Kidney (tissue), 14 donors: ENCODE measurements around the gene AP3B2. TPM values are rescaled to one million over a fixed set of nuclear protein-coding genes. Genes with fewer than 3 reads are reported as not detected.

Experiments used
- DNase-seq, 5 donors: peaks; one replicate each; pipeline ENCODE4 v3.0.0-alpha.2; 2013 to 2020
- FAIRE-seq: peaks from 2 replicates; lab custom pipeline; 2012; peaks lifted over from hg19 to GRCh38; lab: Jason Lieb, UNC
- H3K27ac ChIP-seq, 2 donors: one replicate each; pipeline ENCODE4 v1.7.0; 2013; ENCODE audit warnings: low read depth in 2 of 2, low read length in 2 of 2, inconsistent platforms in 1 of 2
- H3K27me3 ChIP-seq: one replicate; pipeline ENCODE4 v1.7.1; 2013; ENCODE audit warnings: low read length, inconsistent platforms; ENCODE audit not compliant: control insufficient read depth, insufficient read depth
- H3K36me3 ChIP-seq, 3 donors: one replicate each; pipeline versions ENCODE4 v1.7.0 to v1.7.1; 2013; ENCODE audit warnings: low read length in 3 of 3, control low read depth in 1 of 3, inconsistent platforms in 1 of 3; ENCODE audit not compliant: insufficient read depth in 3 of 3, control insufficient read depth in 2 of 3
- H3K4me1 ChIP-seq, 3 donors: one replicate each; pipeline versions ENCODE4 v1.7.0 to v1.7.1; 2013; ENCODE audit warnings: low read length in 3 of 3, inconsistent platforms in 1 of 3, low read depth in 1 of 3; ENCODE audit not compliant: control insufficient read depth in 2 of 3, insufficient read depth in 2 of 3
- H3K4me3 ChIP-seq, 3 donors: one replicate each; pipeline versions ENCODE4 v1.7.0 to v1.8.1; 2013; ENCODE audit warnings: low read length in 3 of 3, control low read depth in 1 of 3, inconsistent platforms in 1 of 3
- H3K9ac ChIP-seq, 3 donors: one replicate each; pipeline versions ENCODE4 v1.7.0 to v1.7.1; 2013; ENCODE audit warnings: low read length in 3 of 3, control low read depth in 1 of 3, inconsistent platforms in 1 of 3
- H3K9me3 ChIP-seq, 3 donors: one replicate each; pipeline versions ENCODE4 v1.7.0 to v1.7.1; 2013; ENCODE audit warnings: low read length in 3 of 3, control low read depth in 1 of 3, inconsistent platforms in 1 of 3; ENCODE audit not compliant: control insufficient read depth in 2 of 3, insufficient read depth in 1 of 3
- CTCF ChIP-seq: IDR thresholded peaks from 3 replicates; pipeline ENCODE4 v1.5.1; 2012; ENCODE audit warnings: mild to moderate bottlenecking, moderate library complexity, borderline replicate concordance; ENCODE audit not compliant: insufficient read depth; ENCODE audit errors: extremely low read depth
- intact Hi-C: fragments of 100-400 bp; cut with DNase I; formaldehyde crosslinking; loops from one replicate; pipeline ENCODE4 v1.11.1; 2022
- polyA plus RNA-seq: library from polyadenylated mRNA; stranded (reverse); fragments of 350-450 nt; fragmentation: Illumina TruSeq; extraction: RNeasy Lipid Tissue Mini Kit (QIAGEN cat#74804); gene quantifications from one replicate; pipeline ENCODE4 v1.2.3, GENCODE V29; 2014; ENCODE audit warnings: low read depth, low replicate concordance; ENCODE audit not compliant: insufficient read depth
- total RNA-seq: library from RNA; stranded (reverse); fragmentation: NEBNext Ultra II Directional; extraction: Animal tissue kit (Norgen Biotek cat#: 25700); gene quantifications from one replicate; pipeline ENCODE4 v1.2.1, GENCODE V29; 2021
- donor health status: control.
- donor health status: control.
- donor health status: control.
- donor health status: control.
- donor health status: control.
- donor health status: DM: yes; HTN: yes; CAD: no.
- donor health status: Normal renal cell carcinoma (clear cell type).

The AP3B2 gene
- total and polyA plus RNA-seq, 2 donors from 2014 or later = 1.8 to 4.7 TPM

GRCh38 chr15:82674873-82675272 is 34.8 kb downstream of the AP3B2 start:
- no peak for DNase-seq
- TF ChIP-seq CTCF = no peak
- H3K9ac ChIP-seq = no peak overlapping the region
- H3K4me1 ChIP-seq = no peaks in the 10 kb centered on the region
- FAIRE-seq = no peak
- no peak overlapping the region for H3K27ac ChIP-seq
- no peaks in the 10 kb centered on the region for H3K27me3 ChIP-seq
- H3K36me3 ChIP-seq = no peaks in the 10 kb centered on the region
- H3K9me3 ChIP-seq = no peaks in the 10 kb centered on the region
- no peak overlapping the region for H3K4me3 ChIP-seq
- intact Hi-C loops = no loop called here

GRCh38 chr15:82670699-82671098 is 39.0 kb downstream of the AP3B2 start:
- DNase-seq (no peak), FAIRE-seq (no peak)
- H3K4me1 ChIP-seq = no peaks in the 10 kb centered on the region
- no peak overlapping the region for H3K27ac ChIP-seq
- intact Hi-C loops = no loop called here
- no peak overlapping the region for H3K9ac ChIP-seq
- TF ChIP-seq CTCF = no peak
- no peaks in the 10 kb centered on the region for H3K27me3 ChIP-seq
- H3K9me3 ChIP-seq = no peaks in the 10 kb centered on the region
- no peak overlapping the region for H3K4me3 ChIP-seq
- H3K36me3 ChIP-seq = no peaks in the 10 kb centered on the region

- no peaks in the 10 kb centered on the region for H3K4me1 ChIP-seq
- H3K4me3 ChIP-seq = no peak overlapping the region
- H3K9ac ChIP-seq = no peak overlapping the region
- TF ChIP-seq CTCF = no peak
- H3K27me3 ChIP-seq = no peaks in the 10 kb centered on the region
- FAIRE-seq (no peak), DNase-seq (no peak)
- no peak overlapping the region for H3K27ac ChIP-seq
- intact Hi-C loops = no loop called here
- H3K9me3 ChIP-seq = no peaks in the 10 kb centered on the region
- H3K36me3 ChIP-seq = no peaks in the 10 kb centered on the region
Observed at GRCh38 chr15:82666606-82667005, 43.1 kb downstream of the AP3B2 start.

- intact Hi-C loops = no loop called here
- Histone ChIP-seq H3K27ac (no peak overlapping the region), H3K4me1 (no peaks in the 10 kb centered on the region), H3K36me3 (no peaks in the 10 kb centered on the region), H3K4me3 (no peak overlapping the region), H3K9me3 (no peaks in the 10 kb centered on the region), H3K27me3 (no peaks in the 10 kb centered on the region), H3K9ac (no peak overlapping the region)
- TF ChIP-seq CTCF = no peak
- DNase-seq (no peak), FAIRE-seq (no peak)
Observed at GRCh38 chr15:82664021-82664420, 45.7 kb downstream of the AP3B2 start.
